Thoracic aorta (tissue), 2 donors: ENCODE results near the gene FAM83F. TPM values are rescaled to one million over a fixed set of nuclear protein-coding genes. Genes with fewer than 3 reads are reported as not detected.

ENCODE experiments used
- ATAC-seq: fragments of 150-250 bp; one replicate; pipeline ENCODE4 v1.8.0; 2017; ENCODE audit warnings: low read depth; ENCODE audit not compliant: insufficient number of reproducible peaks, low FRiP score
- DNase-seq: peaks from one replicate; pipeline ENCODE4 v3.0.0-alpha.2; 2020; ENCODE audit warnings: low spot score
- H3K27ac ChIP-seq, 2 donors: fragments of 200-600 bp; sonication (generic); 1 replicate in 1 of 2; 2 replicates in 1 of 2; pipeline ENCODE4 v1.5.1; 2016; ENCODE audit warnings: mild to moderate bottlenecking in 2 of 2, moderate library complexity in 2 of 2
- H3K27me3 ChIP-seq: fragments of 200-600 bp; sonication (generic); replicated peaks from 2 replicates; pipeline ENCODE4 v1.6.0; 2016; ENCODE audit warnings: mild to moderate bottlenecking; ENCODE audit not compliant: insufficient read depth
- H3K36me3 ChIP-seq: fragments of 200-600 bp; sonication (generic); one replicate; pipeline ENCODE4 v1.5.1; 2016
- H3K4me1 ChIP-seq, 2 donors: fragments of 200-600 bp; sonication (generic); 1 replicate in 1 of 2; 2 replicates in 1 of 2; pipeline versions ENCODE4 v1.5.1 to v1.6.0; 2016; ENCODE audit warnings: low read depth in 2 of 2, mild to moderate bottlenecking in 1 of 2; ENCODE audit not compliant: control insufficient read depth in 1 of 2
- H3K4me3 ChIP-seq: fragments of 200-600 bp; sonication (generic); 2 replicates; pipeline ENCODE4 v1.5.1; 2016; ENCODE audit warnings: mild to moderate bottlenecking
- H3K9me3 ChIP-seq: fragments of 200-600 bp; sonication (generic); 2 replicates; pipeline ENCODE4 v1.5.1; 2016
- CTCF ChIP-seq: fragments of 200-600 bp; sonication (generic); IDR thresholded peaks from one replicate; pipeline ENCODE4 v1.5.1; 2019; ENCODE audit warnings: antibody characterized with exemption
- total RNA-seq, 2 donors: library from RNA; depleted of rRNA; stranded (reverse); fragments of >200 nt; gene quantifications; one replicate each; pipeline versions ENCODE4 v1.1.0 to v1.2.3, GENCODE V29; 2016

The FAM83F gene
- total RNA-seq, 2 donors from 2014 or later, result under 0.01 to 0.28 TPM

GRCh38 chr22:40081662-40082061, 86.9 kb downstream of the FAM83F start:
- no peaks in the 10 kb centered on the region for H3K36me3 ChIP-seq
- H3K27me3 ChIP-seq, result no peaks in the 10 kb centered on the region
- no peaks in the 10 kb centered on the region for H3K9me3 ChIP-seq
- H3K27ac ChIP-seq, result no peak overlapping the region
- TF ChIP-seq CTCF, result no peak
- ATAC-seq (no peak), DNase-seq (no peak)
- no peak overlapping the region for H3K4me3 ChIP-seq
- H3K4me1 ChIP-seq, result peaks cover 25 to 34% of the 10 kb centered on the region in 2 donors

- ATAC-seq (no peak), DNase-seq (no peak)
- TF ChIP-seq CTCF, result no peak
- Histone ChIP-seq H3K4me3 (no peak overlapping the region), H3K4me1 (peaks cover 19 to 34% of the 10 kb centered on the region in 2 donors), H3K9me3 (no peaks in the 10 kb centered on the region), H3K27ac (no peak overlapping the region), H3K27me3 (no peaks in the 10 kb centered on the region), H3K36me3 (no peaks in the 10 kb centered on the region)
These were observed 87.4 kb downstream of the FAM83F start for GRCh38 chr22:40082184-40082583.

- Histone ChIP-seq H3K9me3 (no peaks in the 10 kb centered on the region), H3K27ac (no peak overlapping the region), H3K36me3 (no peaks in the 10 kb centered on the region), H3K4me3 (no peak overlapping the region), H3K4me1 (peaks cover 15 to 42% of the 10 kb centered on the region in 2 donors), H3K27me3 (no peaks in the 10 kb centered on the region)
- TF ChIP-seq CTCF, result no peak
- DNase-seq, result no peak
- no peak for ATAC-seq
These were observed 89.0 kb downstream of the FAM83F start for GRCh38 chr22:40083794-40084193.

GRCh38 chr22:40084246-40084645, 89.5 kb downstream of the FAM83F start:
- DNase-seq (no peak), ATAC-seq (no peak)
- H3K36me3 ChIP-seq, result no peaks in the 10 kb centered on the region
- H3K27me3 ChIP-seq, result no peaks in the 10 kb centered on the region
- H3K9me3 ChIP-seq, result no peaks in the 10 kb centered on the region
- peaks cover 15 to 42% of the 10 kb centered on the region in 2 donors for H3K4me1 ChIP-seq
- no peak overlapping the region for H3K4me3 ChIP-seq
- no peak for TF ChIP-seq CTCF
- H3K27ac ChIP-seq, result no peak overlapping the region

GRCh38 chr22:40088818-40089217, 94.1 kb downstream of the FAM83F start:
- Histone ChIP-seq H3K4me3 (no peak overlapping the region), H3K27me3 (no peaks in the 10 kb centered on the region), H3K4me1 (peaks cover 5 to 20% of the 10 kb centered on the region in 2 donors), H3K9me3 (no peaks in the 10 kb centered on the region), H3K36me3 (no peaks in the 10 kb centered on the region), H3K27ac (no peak overlapping the region)
- ATAC-seq (no peak), DNase-seq (no peak)
- TF ChIP-seq CTCF, result no peak

Other genes with a start within 250 kb of the FAM83F start
- not detected for gene ENTHD1, start 101.2 kb upstream of the FAM83F start, total RNA-seq
- gene GRAP2, start 93.9 kb upstream of the FAM83F start, total RNA-seq, result 1 to 10 TPM; 1.8 TPM
- gene TMA7B, start 34.6 kb upstream of the FAM83F start, total RNA-seq, result 1 to 10 TPM in 1 of 2 donors, not detected in 1; 4.6 TPM
- gene TNRC6B, start 183.0 kb downstream of the FAM83F start, total RNA-seq, result 10 to 100 TPM; 58.5 to 98.0 TPM